ENCODE results near the gene CPEB3.

DNA sequence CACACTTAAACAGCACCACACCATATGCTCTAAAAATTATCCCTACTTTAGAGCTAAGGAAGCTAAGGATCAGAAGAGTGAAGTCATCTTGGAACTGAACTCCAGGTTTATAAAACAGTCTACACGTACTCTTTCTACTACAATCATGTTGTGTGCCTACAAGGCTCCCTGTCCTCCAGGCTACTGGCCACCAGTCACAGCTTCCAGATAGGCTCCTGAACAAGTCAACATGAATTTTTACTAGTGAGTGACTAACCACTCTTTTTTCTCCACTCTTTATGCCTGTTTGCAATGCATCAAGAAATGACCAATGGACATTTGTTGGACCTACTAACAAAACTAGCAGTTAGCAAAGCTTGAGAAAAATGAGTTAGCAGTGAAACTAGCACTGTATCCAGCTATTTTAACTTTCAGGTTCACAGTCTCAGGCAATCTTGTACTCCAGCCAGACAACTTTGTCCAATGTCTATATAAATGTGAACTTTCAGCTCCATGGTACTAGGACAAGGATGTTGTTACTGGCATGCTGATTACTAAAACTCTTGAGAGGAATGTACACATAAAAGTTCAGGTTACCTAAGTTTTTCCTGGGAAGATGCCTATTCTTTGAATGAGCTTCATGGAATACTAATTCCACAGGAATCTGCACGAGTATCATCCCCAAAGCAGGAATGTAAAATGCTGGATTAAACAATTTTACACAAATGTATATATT is 187.3 kb downstream of the CPEB3 start:
- TF ChIP-seq, protein P1, sequence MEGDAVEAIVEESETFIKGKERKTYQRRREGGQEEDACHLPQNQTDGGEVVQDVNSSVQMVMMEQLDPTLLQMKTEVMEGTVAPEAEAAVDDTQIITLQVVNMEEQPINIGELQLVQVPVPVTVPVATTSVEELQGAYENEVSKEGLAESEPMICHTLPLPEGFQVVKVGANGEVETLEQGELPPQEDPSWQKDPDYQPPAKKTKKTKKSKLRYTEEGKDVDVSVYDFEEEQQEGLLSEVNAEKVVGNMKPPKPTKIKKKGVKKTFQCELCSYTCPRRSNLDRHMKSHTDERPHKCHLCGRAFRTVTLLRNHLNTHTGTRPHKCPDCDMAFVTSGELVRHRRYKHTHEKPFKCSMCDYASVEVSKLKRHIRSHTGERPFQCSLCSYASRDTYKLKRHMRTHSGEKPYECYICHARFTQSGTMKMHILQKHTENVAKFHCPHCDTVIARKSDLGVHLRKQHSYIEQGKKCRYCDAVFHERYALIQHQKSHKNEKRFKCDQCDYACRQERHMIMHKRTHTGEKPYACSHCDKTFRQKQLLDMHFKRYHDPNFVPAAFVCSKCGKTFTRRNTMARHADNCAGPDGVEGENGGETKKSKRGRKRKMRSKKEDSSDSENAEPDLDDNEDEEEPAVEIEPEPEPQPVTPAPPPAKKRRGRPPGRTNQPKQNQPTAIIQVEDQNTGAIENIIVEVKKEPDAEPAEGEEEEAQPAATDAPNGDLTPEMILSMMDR (IDR thresholded peaks at IDR 0.05) = no peak
- TF ChIP-seq POLR2A (IDR thresholded peaks at IDR 0.05) = no peak
- TF ChIP-seq POLR2AphosphoS5 (IDR thresholded peaks at IDR 0.05) = no peak

Data from stomach (tissue), 4 donors.